T-helper 1 cell treated with Interleukin-12 subunit alpha and Interleukin-12 subunit beta and Interleukin-4 antibody, amounts not matched to agents 30 μg/mL and 1 μg/mL, for 36 hours (primary cell): Measurements from ENCODE around the gene PP2D1.
"Not testable (repeated sequence)": the region's sequence is repeated elsewhere in the genome, so short reads cannot be mapped to it uniquely, and the experiment has no call there.

Experiments used
- H3K27ac Mint-ChIP-seq: one replicate; pipeline ENCODE4 v1.8.0; 2021; ENCODE audit warnings: mild to moderate bottlenecking, mixed read lengths
- H3K27me3 Mint-ChIP-seq: one replicate; pipeline ENCODE4 v1.8.0; 2021; ENCODE audit warnings: low read depth, mixed read lengths
- H3K36me3 Mint-ChIP-seq: one replicate; pipeline ENCODE4 v1.8.0; 2021; ENCODE audit warnings: low read depth, mixed read lengths
- H3K4me1 Mint-ChIP-seq: one replicate; pipeline ENCODE4 v1.8.0; 2021; ENCODE audit warnings: low read depth, mixed read lengths
- H3K4me3 Mint-ChIP-seq: one replicate; pipeline ENCODE4 v1.8.0; 2021; ENCODE audit warnings: mild to moderate bottlenecking, moderate library complexity, mixed read lengths
- H3K9me3 Mint-ChIP-seq: one replicate; pipeline ENCODE4 v1.8.0; 2021; ENCODE audit warnings: mixed read lengths

Gene PP2D1

GRCh38 chr3:19961960-19962359, 50.1 kb downstream of the PP2D1 start:
- Mint-ChIP-seq H3K4me3 (no peak overlapping the region), H3K27ac (no peak overlapping the region), H3K36me3 (peaks cover 24% of the 10 kb centered on the region), H3K9me3 (no peaks in the 10 kb centered on the region), H3K27me3 (no peaks in the 10 kb centered on the region), H3K4me1 (peaks cover 21% of the 10 kb centered on the region)

GRCh38 chr3:19960696-19961095, 51.4 kb downstream of the PP2D1 start:
- Mint-ChIP-seq H3K36me3 (peaks cover 25% of the 10 kb centered on the region), H3K27ac (no peak overlapping the region), H3K4me3 (no peak overlapping the region), H3K27me3 (no peaks in the 10 kb centered on the region), H3K4me1 (peaks cover 25% of the 10 kb centered on the region), H3K9me3 (no peaks in the 10 kb centered on the region)

GRCh38 chr3:19959505-19959904, 52.6 kb downstream of the PP2D1 start:
- H3K9me3 Mint-ChIP-seq = no peaks in the 10 kb centered on the region
- H3K4me1 Mint-ChIP-seq = peaks cover 25% of the 10 kb centered on the region
- no peak overlapping the region for H3K4me3 Mint-ChIP-seq
- no peaks in the 10 kb centered on the region for H3K27me3 Mint-ChIP-seq
- no peak overlapping the region for H3K27ac Mint-ChIP-seq
- peaks cover 28% of the 10 kb centered on the region for H3K36me3 Mint-ChIP-seq

GRCh38 chr3:19957354-19957753, 54.7 kb downstream of the PP2D1 start:
- peaks cover 26% of the 10 kb centered on the region for H3K4me1 Mint-ChIP-seq
- not testable (repeated sequence) for H3K4me3 Mint-ChIP-seq, H3K27ac Mint-ChIP-seq, H3K27me3 Mint-ChIP-seq, H3K9me3 Mint-ChIP-seq
- H3K36me3 Mint-ChIP-seq = peaks cover 29% of the 10 kb centered on the region

- H3K4me3 Mint-ChIP-seq = no peak overlapping the region
- peaks cover 27% of the 10 kb centered on the region for H3K4me1 Mint-ChIP-seq
- H3K9me3 Mint-ChIP-seq = no peaks in the 10 kb centered on the region
- no peak overlapping the region for H3K27ac Mint-ChIP-seq
- peaks cover 27% of the 10 kb centered on the region for H3K36me3 Mint-ChIP-seq
- no peaks in the 10 kb centered on the region for H3K27me3 Mint-ChIP-seq
Observed at GRCh38 chr3:19954676-19955075, 57.4 kb downstream of the PP2D1 start.

GRCh38 chr3:19950316-19950715, 61.7 kb downstream of the PP2D1 start:
- H3K36me3 Mint-ChIP-seq = peaks cover 28% of the 10 kb centered on the region
- H3K9me3 Mint-ChIP-seq = no peaks in the 10 kb centered on the region
- peaks cover 39% of the 10 kb centered on the region for H3K4me1 Mint-ChIP-seq
- no peaks in the 10 kb centered on the region for H3K27me3 Mint-ChIP-seq
- H3K4me3 Mint-ChIP-seq = no peak overlapping the region
- H3K27ac Mint-ChIP-seq = no peak overlapping the region

GRCh38 chr3:19948226-19948591, 63.9 kb downstream of the PP2D1 start:
- Mint-ChIP-seq H3K27ac (peak overlapping the region; percentile 99), H3K36me3 (peaks cover 24% of the 10 kb centered on the region), H3K4me3 (peak overlapping the region; percentile 97), H3K4me1 (peaks cover 41% of the 10 kb centered on the region), H3K9me3 (no peaks in the 10 kb centered on the region), H3K27me3 (peaks cover 3% of the 10 kb centered on the region)

GRCh38 chr3:19947549-19948225, 64.4 kb downstream of the PP2D1 start:
- no peaks in the 10 kb centered on the region for H3K9me3 Mint-ChIP-seq
- H3K27ac Mint-ChIP-seq = peak overlapping the region; percentile 99
- H3K4me1 Mint-ChIP-seq = peaks cover 39% of the 10 kb centered on the region
- peaks cover 3% of the 10 kb centered on the region for H3K27me3 Mint-ChIP-seq
- peaks cover 24% of the 10 kb centered on the region for H3K36me3 Mint-ChIP-seq
- H3K4me3 Mint-ChIP-seq = peak overlapping the region; percentile 97

GRCh38 chr3:19946832-19947548, 65.1 kb downstream of the PP2D1 start, which contains the start of gene RAB5A:
Gene RAB5A, plus strand, starts transcription at chr3:19947097. Its CDS starts 3,802 bp downstream, at chr3:19950899.
- peak within 1 kb of the TSS; percentile 99 for H3K27ac Mint-ChIP-seq
- peaks cover 3% of the 10 kb centered on the region for H3K27me3 Mint-ChIP-seq
- H3K9me3 Mint-ChIP-seq = no peaks in the 10 kb centered on the region
- peaks cover 24% of the 10 kb centered on the region for H3K36me3 Mint-ChIP-seq
- H3K4me1 Mint-ChIP-seq = peaks cover 39% of the 10 kb centered on the region
- H3K4me3 Mint-ChIP-seq = peak within 1 kb of the TSS; percentile 97

- H3K27me3 Mint-ChIP-seq = peaks cover 3% of the 10 kb centered on the region
- H3K27ac Mint-ChIP-seq = peak overlapping the region; percentile 99
- H3K9me3 Mint-ChIP-seq = no peaks in the 10 kb centered on the region
- peaks cover 35% of the 10 kb centered on the region for H3K4me1 Mint-ChIP-seq
- peaks cover 20% of the 10 kb centered on the region for H3K36me3 Mint-ChIP-seq
- peak overlapping the region; percentile 97 for H3K4me3 Mint-ChIP-seq
Observed at GRCh38 chr3:19945969-19946831, 65.9 kb downstream of the PP2D1 start.

- H3K36me3 Mint-ChIP-seq = peaks cover 17% of the 10 kb centered on the region
- H3K27me3 Mint-ChIP-seq = peaks cover 4% of the 10 kb centered on the region
- H3K27ac Mint-ChIP-seq = no peak overlapping the region
- peak overlapping the region; percentile 40 for H3K4me3 Mint-ChIP-seq
- H3K9me3 Mint-ChIP-seq = no peaks in the 10 kb centered on the region
- H3K4me1 Mint-ChIP-seq = peaks cover 30% of the 10 kb centered on the region
Observed at GRCh38 chr3:19945534-19945933, 66.5 kb downstream of the PP2D1 start.

- peaks cover 6% of the 10 kb centered on the region for H3K27me3 Mint-ChIP-seq
- H3K4me3 Mint-ChIP-seq = no peak overlapping the region
- H3K4me1 Mint-ChIP-seq = peaks cover 8% of the 10 kb centered on the region
- no peaks in the 10 kb centered on the region for H3K9me3 Mint-ChIP-seq
- H3K36me3 Mint-ChIP-seq = no peaks in the 10 kb centered on the region
- no peak overlapping the region for H3K27ac Mint-ChIP-seq
Observed at GRCh38 chr3:19940643-19941042, 71.4 kb downstream of the PP2D1 start.

GRCh38 chr3:19938295-19938627, 73.8 kb downstream of the PP2D1 start:
- H3K27ac Mint-ChIP-seq = no peak overlapping the region

GRCh38 chr3:19937459-19938294, 74.4 kb downstream of the PP2D1 start:
- Mint-ChIP-seq H3K27ac (peak overlapping the region; percentile 17), H3K4me3 (no peak overlapping the region)

More at GRCh38 chr3:19938295-19938627, 73.8 kb downstream of the PP2D1 start:
- Mint-ChIP-seq H3K4me3 (no peak overlapping the region), H3K36me3 (no peaks in the 10 kb centered on the region), H3K9me3 (no peaks in the 10 kb centered on the region), H3K27me3 (peaks cover 10% of the 10 kb centered on the region), H3K4me1 (peaks cover 13% of the 10 kb centered on the region)

More at GRCh38 chr3:19937459-19938294, 74.4 kb downstream of the PP2D1 start:
- Mint-ChIP-seq H3K36me3 (no peaks in the 10 kb centered on the region), H3K4me1 (peaks cover 15% of the 10 kb centered on the region), H3K27me3 (peaks cover 13% of the 10 kb centered on the region), H3K9me3 (no peaks in the 10 kb centered on the region)
